HG03039 (cell line): Measurements from ENCODE around the gene NHLRC1.
"Not testable (repeated sequence)": the region's sequence is repeated elsewhere in the genome, so short reads cannot be mapped to it uniquely, and the experiment has no call there.

Source experiments
- ATAC-seq: cut with Tn5 transposase; IDR thresholded peaks from one replicate; pipeline ENCODE4 v1.9.1; 2021; ENCODE audit warnings: mild to moderate bottlenecking, moderate library complexity; ENCODE audit not compliant: unreplicated experiment

Gene NHLRC1

GRCh38 chr6:18122128-18123093, at the start of gene NHLRC1:
TSS of gene NHLRC1 (minus strand) at chr6:18122677. CDS start at chr6:18122606, 71 bp downstream.
- peak; percentile 94 for ATAC-seq

- ATAC-seq, result no peak
Measured at GRCh38 chr6:18171871-18172270, 49.4 kb upstream of the NHLRC1 start.

- ATAC-seq, result no peak
Measured at GRCh38 chr6:18168264-18168663, 45.8 kb upstream of the NHLRC1 start.

GRCh38 chr6:18166312-18167036, 44.0 kb upstream of the NHLRC1 start:
- ATAC-seq, result no peak

- ATAC-seq, result no peak
Measured at GRCh38 chr6:18165751-18166150, 43.3 kb upstream of the NHLRC1 start.

GRCh38 chr6:18162401-18162800, 39.9 kb upstream of the NHLRC1 start:
- ATAC-seq, result no peak

GRCh38 chr6:18161431-18161830, 39.0 kb upstream of the NHLRC1 start:
- ATAC-seq, result no peak

GRCh38 chr6:18160911-18161310, 38.4 kb upstream of the NHLRC1 start:
- no peak for ATAC-seq

- ATAC-seq, result peak; percentile 27
Measured at GRCh38 chr6:18155864-18156421, 33.5 kb upstream of the NHLRC1 start.

- peak; percentile 90 for ATAC-seq
Measured at GRCh38 chr6:18155150-18155863, 32.8 kb upstream of the NHLRC1 start, which contains the start of gene KDM1B. TSS of gene KDM1B (plus strand) at chr6:18155422. CDS start at chr6:18159896, 4,474 bp downstream.

- ATAC-seq, result peak; percentile 42
Measured at GRCh38 chr6:18154507-18155149, 32.2 kb upstream of the NHLRC1 start, which contains the start of gene TPMT. TSS of gene TPMT (minus strand) at chr6:18155077. CDS start at chr6:18149127, 5,950 bp downstream.

GRCh38 chr6:18153311-18153703, 30.8 kb upstream of the NHLRC1 start:
- ATAC-seq, result no peak

GRCh38 chr6:18151801-18152200, 29.3 kb upstream of the NHLRC1 start:
- no peak for ATAC-seq

- not testable (repeated sequence) for ATAC-seq
Measured at GRCh38 chr6:18151391-18151790, 28.9 kb upstream of the NHLRC1 start.

- no peak for ATAC-seq
Measured at GRCh38 chr6:18148304-18149025, 26.0 kb upstream of the NHLRC1 start.

- ATAC-seq, result no peak
Measured at GRCh38 chr6:18147616-18148015, 25.1 kb upstream of the NHLRC1 start.

- no peak for ATAC-seq
Measured at GRCh38 chr6:18147160-18147559, 24.7 kb upstream of the NHLRC1 start.

- ATAC-seq, result no peak
Measured at GRCh38 chr6:18142591-18142861, 20.0 kb upstream of the NHLRC1 start.

- no peak for ATAC-seq
Measured at GRCh38 chr6:18141805-18142590, 19.5 kb upstream of the NHLRC1 start.
